ENCODE results near the gene APBB1. TPM values are rescaled to one million over a fixed set of nuclear protein-coding genes. Genes with fewer than 3 reads are reported as not detected.

Gene APBB1
- polyA plus RNA-seq, 1 donor from 2014 or later, result 283 TPM

DNA sequence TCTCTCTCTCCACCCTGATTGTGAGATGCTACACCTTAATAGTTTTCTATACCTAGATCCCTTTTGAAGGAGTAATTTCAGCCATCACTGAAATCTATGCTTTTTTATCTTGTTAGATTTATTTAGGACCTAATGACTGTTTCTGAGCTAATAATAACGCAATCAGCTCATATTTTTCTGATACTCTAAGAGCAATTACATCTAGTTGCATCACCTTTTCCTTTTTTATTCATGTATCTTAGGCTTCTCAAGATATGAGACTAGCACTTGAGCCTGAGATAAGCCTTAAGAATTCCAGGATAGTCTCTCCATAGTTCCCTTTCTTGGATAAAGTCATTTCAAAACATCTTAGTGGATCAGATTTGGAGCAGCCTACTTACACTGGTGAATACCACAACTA is 73.5 kb downstream of the APBB1 start:
- H3K27me3 ChIP-seq (ENCODE audit: insufficient read depth, low read depth, low read length), result no peaks in the 10 kb centered on the region
- no peak overlapping the region for H2AFZ ChIP-seq (ENCODE audit: low read depth, low read length)
- H3K79me2 ChIP-seq (replicated peaks; ENCODE audit: insufficient read depth, low read length), result no peaks in the 10 kb centered on the region
- H3K4me3 ChIP-seq (ENCODE audit: low read length), result no peak overlapping the region
- no peak overlapping the region for H3K4me2 ChIP-seq (ENCODE audit: low read length)
- no peak for TF ChIP-seq EZH2 (IDR thresholded peaks at IDR 0.05; ENCODE audit: borderline replicate concordance, insufficient read depth, low read length, poor library complexity, severe bottlenecking)
- no peak for TF ChIP-seq EP300 (conservative IDR thresholded peaks at IDR 0.05; ENCODE audit: poor library complexity, severe bottlenecking)
- no peak for TF ChIP-seq RAD21 (conservative IDR thresholded peaks at IDR 0.05)
- TF ChIP-seq TAF1 (IDR thresholded peaks at IDR 0.05; ENCODE audit: low read depth), result no peak
- H4K20me1 ChIP-seq (ENCODE audit: insufficient read depth), result no peaks in the 10 kb centered on the region
- H3K9me3 ChIP-seq (ENCODE audit: low read length), result no peaks in the 10 kb centered on the region
- no peak overlapping the region for H3K9ac ChIP-seq (ENCODE audit: low read length)
- H3K27ac ChIP-seq (ENCODE audit: low read length), result no peak overlapping the region
- no peaks in the 10 kb centered on the region for H3F3A ChIP-seq (ENCODE audit: insufficient read depth, low read length, poor library complexity, severe bottlenecking)
- H3K9me2 ChIP-seq (ENCODE audit: insufficient read depth, low read length), result no peaks in the 10 kb centered on the region
- no peaks in the 10 kb centered on the region for H3K36me3 ChIP-seq (ENCODE audit: insufficient read depth, low read length)

Other genes with a start within 250 kb of the APBB1 start
- not detected in 2 replicates for gene OR52B2, start 248.8 kb downstream of the APBB1 start, polyA plus RNA-seq
- not detected in 2 replicates for gene OR52W1, start 219.9 kb downstream of the APBB1 start, polyA plus RNA-seq
- not detected in 2 replicates for gene C11orf42, start 213.5 kb downstream of the APBB1 start, polyA plus RNA-seq
- gene FHIP1B, start 184.5 kb downstream of the APBB1 start, polyA plus RNA-seq, result 36.0 and 72.3 TPM in 2 replicates
- not detected in 2 replicates for gene CNGA4, start 180.0 kb downstream of the APBB1 start, polyA plus RNA-seq
- gene CCKBR, start 159.3 kb downstream of the APBB1 start, polyA plus RNA-seq, result 3.9 and 8.6 TPM in 2 replicates
- gene CAVIN3, start 98.6 kb downstream of the APBB1 start, polyA plus RNA-seq, result not detected in 2 replicates
- 30.0 and 37.4 TPM in 2 replicates for gene SMPD1, start 28.6 kb downstream of the APBB1 start, polyA plus RNA-seq
- 11.1 and 17.3 TPM in 2 replicates for gene HPX, start 21.9 kb upstream of the APBB1 start, polyA plus RNA-seq
- 81.7 and 120 TPM in 2 replicates for gene TRIM3, start 54.8 kb upstream of the APBB1 start, polyA plus RNA-seq
- 83.7 and 89.9 TPM in 2 replicates for gene ARFIP2, start 62.2 kb upstream of the APBB1 start, polyA plus RNA-seq
- 21.8 and 24.9 TPM in 2 replicates for gene TIMM10B, start 62.4 kb upstream of the APBB1 start, polyA plus RNA-seq
- 5.1 and 5.2 TPM in 2 replicates for gene DNHD1, start 78.2 kb upstream of the APBB1 start, polyA plus RNA-seq
- gene RRP8, start 184.5 kb upstream of the APBB1 start, polyA plus RNA-seq, result 23.4 and 26.4 TPM in 2 replicates
- gene ILK, start 184.7 kb upstream of the APBB1 start, polyA plus RNA-seq, result 68.8 and 81.3 TPM in 2 replicates
- 30.9 and 39.7 TPM in 2 replicates for gene TAF10, start 193.1 kb upstream of the APBB1 start, polyA plus RNA-seq
- 3.8 and 5.3 TPM in 2 replicates for gene TPP1, start 200.3 kb upstream of the APBB1 start, polyA plus RNA-seq
- gene DCHS1, start 236.7 kb upstream of the APBB1 start, polyA plus RNA-seq, result 30.1 and 42.4 TPM in 2 replicates

All from neural cell (in vitro differentiated cells).